Medulla oblongata (tissue), 1 donor: Measurements from ENCODE around the gene KCNAB2.

ENCODE experiments used
- DNase-seq: peaks from one replicate; pipeline ENCODE4 v3.0.0-alpha.2; 2015; ENCODE audit errors: extremely low spot score

Gene KCNAB2

GRCh38 chr1:6045561-6045960, at the start of gene KCNAB2:
Gene KCNAB2, plus strand, starts transcription at chr1:6045888. Its CDS starts 5,649 bp downstream, at chr1:6051537.
- DNase-seq = no peak

- no peak for DNase-seq
Measured at GRCh38 chr1:5996641-5997270, 48.9 kb upstream of the KCNAB2 start.

- no peak for DNase-seq
Measured at GRCh38 chr1:5997316-5997715, 48.4 kb upstream of the KCNAB2 start.

- no peak for DNase-seq
Measured at GRCh38 chr1:5998051-5998905, 47.4 kb upstream of the KCNAB2 start.

- no peak for DNase-seq
Measured at GRCh38 chr1:5998906-5999301, 46.8 kb upstream of the KCNAB2 start.

GRCh38 chr1:5999711-6000443, 45.8 kb upstream of the KCNAB2 start:
- DNase-seq = no peak

- no peak for DNase-seq
Measured at GRCh38 chr1:6000444-6001288, 45.0 kb upstream of the KCNAB2 start.

GRCh38 chr1:6001992-6002576, 43.6 kb upstream of the KCNAB2 start:
- no peak for DNase-seq

- DNase-seq = no peak
Measured at GRCh38 chr1:6002714-6003501, 42.8 kb upstream of the KCNAB2 start.

- DNase-seq = no peak
Measured at GRCh38 chr1:6003568-6004411, 41.9 kb upstream of the KCNAB2 start.

GRCh38 chr1:6004412-6005123, 41.1 kb upstream of the KCNAB2 start:
- no peak for DNase-seq

- DNase-seq = no peak
Measured at GRCh38 chr1:6005276-6005917, 40.3 kb upstream of the KCNAB2 start.

GRCh38 chr1:6006882-6007281, 38.8 kb upstream of the KCNAB2 start:
- DNase-seq = no peak

GRCh38 chr1:6007318-6008083, 38.2 kb upstream of the KCNAB2 start:
- no peak for DNase-seq

GRCh38 chr1:6008084-6008415, 37.6 kb upstream of the KCNAB2 start:
- no peak for DNase-seq

GRCh38 chr1:6008696-6009095, 37.0 kb upstream of the KCNAB2 start:
- DNase-seq = no peak

- no peak for DNase-seq
Measured at GRCh38 chr1:6009120-6010040, 36.3 kb upstream of the KCNAB2 start.
